Measurements from ENCODE around the gene YY1.

GRCh38 chr14:100278702-100279101, 39.8 kb downstream of the YY1 start:
- no peak for TF ChIP-seq POLR2AphosphoS5 (IDR thresholded peaks at IDR 0.05; ENCODE audit: insufficient read depth in 1 of 2, low read depth in 1 of 2)
- TF ChIP-seq CTCF (IDR thresholded peaks at IDR 0.05) = no peak
- TF ChIP-seq POLR2A (IDR thresholded peaks at IDR 0.05) = no peak

All from vagina (tissue), 2 donors.